Thyroid gland (tissue), 4 donors: Measurements from ENCODE around the gene PWP1. TPM values are rescaled to one million over a fixed set of nuclear protein-coding genes. Genes with fewer than 3 reads are reported as not detected.

Experiments
- DNase-seq, 2 donors: peaks; one replicate each; pipeline ENCODE4 v3.0.0-alpha.2; 2019
- H3K27ac ChIP-seq, 3 donors: fragments of 200-600 bp; sonication (generic); 1 replicate in 2 of 3; 2 replicates in 1 of 3; pipeline ENCODE4 v1.5.1; 2016 to 2019; ENCODE audit warnings: mild to moderate bottlenecking in 1 of 3, moderate library complexity in 1 of 3
- H3K27me3 ChIP-seq: fragments of 200-600 bp; sonication (generic); one replicate; pipeline ENCODE4 v1.5.1; 2019
- H3K36me3 ChIP-seq, 2 donors: fragments of 200-600 bp; sonication (generic); one replicate each; pipeline ENCODE4 v1.5.1; 2016 to 2019
- H3K4me1 ChIP-seq, 2 donors: fragments of 200-600 bp; sonication (generic); one replicate each; pipeline ENCODE4 v1.5.1; 2017 to 2019
- H3K4me3 ChIP-seq, 3 donors: fragments of 200-600 bp; sonication (generic); replicated peaks in 1 of 3; 1 replicate in 2 of 3; 2 replicates in 1 of 3; pipeline ENCODE4 v1.5.1; 2016; ENCODE audit warnings: mild to moderate bottlenecking in 1 of 3
- H3K9me3 ChIP-seq: fragments of 200-600 bp; sonication (generic); one replicate; pipeline ENCODE4 v1.5.1; 2017
- POLR2A ChIP-seq, 2 donors: fragments of 450-650 bp; IDR thresholded peaks; one replicate each; pipeline ENCODE4 v1.6.1; 2017; ENCODE audit warnings: antibody characterized with exemption in 2 of 2, mild to moderate bottlenecking in 2 of 2, moderate library complexity in 1 of 2
- WGBS, 2 donors: methylation state at CpG; one replicate each; pipeline ENCODE4 v1.1.5; 2017; 5-methylcytosine and 5-hydroxymethylcytosine counted together
- intact Hi-C: fragments of 100-400 bp; cut with DNase I; formaldehyde crosslinking; loops from one replicate; pipeline ENCODE4 v1.15.1; 2023
- total RNA-seq, 4 donors: library from RNA; depleted of rRNA; stranded (reverse); fragments of >200 nt; gene quantifications; one replicate each; pipeline ENCODE4 v1.2.3, GENCODE V29; 2016
- TF ChIP-seq, protein P1 (sequence below), 6 experiments: fragments of 200-600 bp in 3 of 6; fragments of 450-650 bp in 3 of 6; sonication (generic) in 3 of 6; IDR thresholded peaks; one replicate each; pipeline ENCODE4 v1.5.1; 2016 to 2019; ENCODE audit warnings: antibody characterized with exemption in 6 of 6, mild to moderate bottlenecking in 2 of 6, inconsistent platforms in 1 of 6, moderate library complexity in 1 of 6

PWP1 gene
- total RNA-seq = 10 to 100 TPM; 73.4 to 90.3 (median 89.3) TPM

DNA sequence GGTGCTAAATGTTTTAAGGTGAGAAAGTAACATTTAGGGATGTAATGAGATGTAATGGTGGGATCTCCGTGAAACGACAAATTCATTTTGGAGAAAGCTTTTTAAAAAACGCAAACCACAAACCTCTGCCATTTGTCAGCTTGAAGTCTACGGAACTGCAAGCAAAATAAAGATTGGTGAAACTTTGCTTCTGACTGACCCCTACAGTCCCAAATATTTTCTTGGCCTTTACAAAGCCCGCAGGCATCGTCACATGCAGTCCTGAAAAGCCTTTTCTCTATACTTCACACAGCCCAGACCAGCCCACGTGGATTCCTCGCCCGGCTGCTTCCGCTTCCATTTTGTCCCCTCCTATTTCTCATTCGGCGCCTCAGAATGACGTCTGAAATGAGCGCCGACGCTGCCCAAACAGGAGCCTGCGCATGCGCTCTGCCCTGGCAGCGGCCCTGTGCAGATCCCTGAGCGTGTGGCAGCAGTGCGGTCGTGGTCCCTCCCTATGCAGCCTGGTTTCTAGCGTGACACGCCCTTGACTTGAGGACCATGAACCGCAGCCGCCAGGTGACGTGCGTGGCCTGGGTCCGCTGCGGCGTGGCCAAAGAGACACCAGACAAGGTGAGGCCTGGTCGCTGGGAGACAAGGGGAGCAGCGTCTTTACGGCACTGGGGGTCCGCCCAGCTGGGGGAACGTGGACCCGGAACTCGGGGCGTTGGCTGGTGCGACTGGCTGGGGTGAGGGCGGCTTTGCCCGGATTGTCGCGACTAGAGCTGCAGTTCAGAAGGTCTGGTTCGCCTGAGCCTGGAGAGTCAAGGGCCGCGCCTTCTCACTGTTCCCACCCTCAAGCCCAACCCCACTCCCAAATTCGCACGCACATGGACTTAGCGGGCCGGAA is at the start of gene PWP1:
PWP1 (plus strand) TSS at position 440 of the 889 bp plus-strand sequence; CDS start at position 541, 101 bp downstream.
- Histone ChIP-seq H3K27me3 (no peaks in the 10 kb centered on the region), H3K36me3 (peaks cover 21 to 24% of the 10 kb centered on the region in 2 donors), H3K27ac (peak within 1 kb of the TSS; percentile 44 to 67 (median 45)), H3K9me3 (no peaks in the 10 kb centered on the region), H3K4me3 (peak within 1 kb of the TSS; percentile 75 to 87 (median 80)), H3K4me1 (peaks cover 9 to 11% of the 10 kb centered on the region in 2 donors)
- WGBS, 2 donors = 0 to 1% methylated on average over 26 to 39 of the region's 51 CpGs
- DNase-seq = peak; percentile 95
- intact Hi-C loops = loop anchor here (5.0 to 10.0 kb wide), 2 partner anchors 77 to 829 kb away; partner anchors contain the start of genes FICD and PRDM4
- TF ChIP-seq, protein P1, sequence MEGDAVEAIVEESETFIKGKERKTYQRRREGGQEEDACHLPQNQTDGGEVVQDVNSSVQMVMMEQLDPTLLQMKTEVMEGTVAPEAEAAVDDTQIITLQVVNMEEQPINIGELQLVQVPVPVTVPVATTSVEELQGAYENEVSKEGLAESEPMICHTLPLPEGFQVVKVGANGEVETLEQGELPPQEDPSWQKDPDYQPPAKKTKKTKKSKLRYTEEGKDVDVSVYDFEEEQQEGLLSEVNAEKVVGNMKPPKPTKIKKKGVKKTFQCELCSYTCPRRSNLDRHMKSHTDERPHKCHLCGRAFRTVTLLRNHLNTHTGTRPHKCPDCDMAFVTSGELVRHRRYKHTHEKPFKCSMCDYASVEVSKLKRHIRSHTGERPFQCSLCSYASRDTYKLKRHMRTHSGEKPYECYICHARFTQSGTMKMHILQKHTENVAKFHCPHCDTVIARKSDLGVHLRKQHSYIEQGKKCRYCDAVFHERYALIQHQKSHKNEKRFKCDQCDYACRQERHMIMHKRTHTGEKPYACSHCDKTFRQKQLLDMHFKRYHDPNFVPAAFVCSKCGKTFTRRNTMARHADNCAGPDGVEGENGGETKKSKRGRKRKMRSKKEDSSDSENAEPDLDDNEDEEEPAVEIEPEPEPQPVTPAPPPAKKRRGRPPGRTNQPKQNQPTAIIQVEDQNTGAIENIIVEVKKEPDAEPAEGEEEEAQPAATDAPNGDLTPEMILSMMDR (IDR thresholded peaks at IDR 0.05) = no peak
- TF ChIP-seq POLR2A (IDR thresholded peaks at IDR 0.05) = peak in 1 of 2 donors; percentile 78

GRCh38 chr12:107641154-107641553 is 44.4 kb upstream of the PWP1 start:
- H3K27me3 ChIP-seq = no peaks in the 10 kb centered on the region
- no peak overlapping the region for H3K4me3 ChIP-seq
- intact Hi-C loops = no loop called here
- no peak for DNase-seq
- no peaks in the 10 kb centered on the region for H3K4me1 ChIP-seq
- no peak overlapping the region for H3K27ac ChIP-seq
- TF ChIP-seq POLR2A (IDR thresholded peaks at IDR 0.05) = no peak
- TF ChIP-seq, protein P1 (IDR thresholded peaks at IDR 0.05) = no peak
- H3K36me3 ChIP-seq = no peaks in the 10 kb centered on the region
- no peaks in the 10 kb centered on the region for H3K9me3 ChIP-seq

GRCh38 chr12:107642240-107642639 is 43.4 kb upstream of the PWP1 start:
- Histone ChIP-seq H3K27me3 (no peaks in the 10 kb centered on the region), H3K4me3 (no peak overlapping the region), H3K27ac (no peak overlapping the region), H3K36me3 (no peaks in the 10 kb centered on the region), H3K9me3 (no peaks in the 10 kb centered on the region), H3K4me1 (no peaks in the 10 kb centered on the region)
- 82 to 90% methylated on average over 5 of the region's 5 CpGs for WGBS, 2 donors
- no peak for DNase-seq
- TF ChIP-seq POLR2A (IDR thresholded peaks at IDR 0.05) = no peak
- TF ChIP-seq, protein P1 (IDR thresholded peaks at IDR 0.05) = no peak
- intact Hi-C loops = no loop called here

- Histone ChIP-seq H3K36me3 (no peaks in the 10 kb centered on the region), H3K27ac (peak overlapping the region in 1 of 3 donors; percentile 17), H3K4me1 (no peaks in the 10 kb centered on the region), H3K4me3 (no peak overlapping the region), H3K27me3 (no peaks in the 10 kb centered on the region), H3K9me3 (no peaks in the 10 kb centered on the region)
- TF ChIP-seq, protein P1 (IDR thresholded peaks at IDR 0.05) = no peak
- TF ChIP-seq POLR2A (IDR thresholded peaks at IDR 0.05) = no peak
- WGBS, 2 donors = 67 to 70% methylated on average over 19 to 26 of the region's 27 CpGs
- peak in 1 of 2 donors; percentile 8 for DNase-seq
- intact Hi-C loops = no loop called here
Measured at GRCh38 chr12:107645630-107646333, 39.8 kb upstream of the PWP1 start.
